ENCODE results near the gene REEP6.

GRCh38 chr19:1496714-1497577, 6.0 kb downstream of the REEP6 start:
- TF ChIP-seq POLR2A (IDR thresholded peaks at IDR 0.05), result no peak
- TF ChIP-seq, protein P1, sequence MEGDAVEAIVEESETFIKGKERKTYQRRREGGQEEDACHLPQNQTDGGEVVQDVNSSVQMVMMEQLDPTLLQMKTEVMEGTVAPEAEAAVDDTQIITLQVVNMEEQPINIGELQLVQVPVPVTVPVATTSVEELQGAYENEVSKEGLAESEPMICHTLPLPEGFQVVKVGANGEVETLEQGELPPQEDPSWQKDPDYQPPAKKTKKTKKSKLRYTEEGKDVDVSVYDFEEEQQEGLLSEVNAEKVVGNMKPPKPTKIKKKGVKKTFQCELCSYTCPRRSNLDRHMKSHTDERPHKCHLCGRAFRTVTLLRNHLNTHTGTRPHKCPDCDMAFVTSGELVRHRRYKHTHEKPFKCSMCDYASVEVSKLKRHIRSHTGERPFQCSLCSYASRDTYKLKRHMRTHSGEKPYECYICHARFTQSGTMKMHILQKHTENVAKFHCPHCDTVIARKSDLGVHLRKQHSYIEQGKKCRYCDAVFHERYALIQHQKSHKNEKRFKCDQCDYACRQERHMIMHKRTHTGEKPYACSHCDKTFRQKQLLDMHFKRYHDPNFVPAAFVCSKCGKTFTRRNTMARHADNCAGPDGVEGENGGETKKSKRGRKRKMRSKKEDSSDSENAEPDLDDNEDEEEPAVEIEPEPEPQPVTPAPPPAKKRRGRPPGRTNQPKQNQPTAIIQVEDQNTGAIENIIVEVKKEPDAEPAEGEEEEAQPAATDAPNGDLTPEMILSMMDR (IDR thresholded peaks at IDR 0.05 in 4 of 5, conservative IDR thresholded peaks at IDR 0.05 in 1 of 5), result no peak
